HG02884 (cell line): ENCODE measurements around the gene ADSL.

Experiments
- ATAC-seq: cut with Tn5 transposase; IDR thresholded peaks from one replicate; pipeline ENCODE4 v1.9.1; 2021; ENCODE audit warnings: mild to moderate bottlenecking, moderate library complexity; ENCODE audit not compliant: unreplicated experiment

Gene ADSL

GRCh38 chr22:40403651-40404050, 57.4 kb downstream of the ADSL start:
- no peak for ATAC-seq

DNA sequence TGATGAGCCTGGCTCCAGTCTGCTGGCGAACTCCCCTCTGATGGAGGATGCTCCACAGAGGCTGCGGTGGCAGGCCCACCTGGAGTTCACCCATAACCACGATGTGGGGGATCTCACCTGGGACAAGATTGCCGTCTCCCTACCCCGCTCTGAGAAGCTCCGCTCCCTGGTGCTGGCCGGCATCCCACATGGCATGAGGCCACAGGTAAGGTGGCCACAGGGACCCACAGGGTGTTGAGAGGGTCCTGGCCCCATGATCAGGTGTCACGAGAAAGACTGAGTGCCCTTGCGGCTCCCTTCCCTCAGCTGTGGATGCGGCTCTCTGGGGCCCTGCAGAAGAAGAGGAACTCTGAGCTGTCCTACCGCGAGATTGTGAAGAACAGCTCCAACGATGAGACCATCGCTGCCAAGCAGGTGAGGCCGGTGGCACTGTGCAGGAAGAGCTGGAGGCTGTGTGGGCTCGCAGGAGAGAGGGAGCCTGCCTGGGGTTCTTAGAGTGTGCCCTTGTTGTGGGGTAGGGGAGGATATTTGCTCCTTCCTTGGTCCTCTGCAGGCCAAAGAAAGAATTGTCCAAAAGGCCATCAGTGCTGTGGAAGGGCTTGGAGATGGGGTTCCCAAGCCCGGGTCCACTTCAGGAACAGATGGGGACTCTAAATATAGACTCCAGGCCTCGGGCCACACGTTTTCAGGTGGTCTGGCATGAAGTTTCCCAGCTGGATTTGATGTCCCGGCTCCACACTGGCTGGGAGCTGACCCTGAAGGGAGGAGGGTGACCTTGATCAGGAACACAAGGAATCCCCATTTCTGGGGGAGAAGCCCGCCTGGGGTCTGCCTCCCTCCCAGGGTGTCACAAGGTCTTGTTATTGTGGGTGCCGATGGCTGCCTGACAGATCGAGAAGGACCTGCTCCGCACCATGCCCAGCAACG, 58.2 kb downstream of the ADSL start:
- no peak for ATAC-seq

DNA sequence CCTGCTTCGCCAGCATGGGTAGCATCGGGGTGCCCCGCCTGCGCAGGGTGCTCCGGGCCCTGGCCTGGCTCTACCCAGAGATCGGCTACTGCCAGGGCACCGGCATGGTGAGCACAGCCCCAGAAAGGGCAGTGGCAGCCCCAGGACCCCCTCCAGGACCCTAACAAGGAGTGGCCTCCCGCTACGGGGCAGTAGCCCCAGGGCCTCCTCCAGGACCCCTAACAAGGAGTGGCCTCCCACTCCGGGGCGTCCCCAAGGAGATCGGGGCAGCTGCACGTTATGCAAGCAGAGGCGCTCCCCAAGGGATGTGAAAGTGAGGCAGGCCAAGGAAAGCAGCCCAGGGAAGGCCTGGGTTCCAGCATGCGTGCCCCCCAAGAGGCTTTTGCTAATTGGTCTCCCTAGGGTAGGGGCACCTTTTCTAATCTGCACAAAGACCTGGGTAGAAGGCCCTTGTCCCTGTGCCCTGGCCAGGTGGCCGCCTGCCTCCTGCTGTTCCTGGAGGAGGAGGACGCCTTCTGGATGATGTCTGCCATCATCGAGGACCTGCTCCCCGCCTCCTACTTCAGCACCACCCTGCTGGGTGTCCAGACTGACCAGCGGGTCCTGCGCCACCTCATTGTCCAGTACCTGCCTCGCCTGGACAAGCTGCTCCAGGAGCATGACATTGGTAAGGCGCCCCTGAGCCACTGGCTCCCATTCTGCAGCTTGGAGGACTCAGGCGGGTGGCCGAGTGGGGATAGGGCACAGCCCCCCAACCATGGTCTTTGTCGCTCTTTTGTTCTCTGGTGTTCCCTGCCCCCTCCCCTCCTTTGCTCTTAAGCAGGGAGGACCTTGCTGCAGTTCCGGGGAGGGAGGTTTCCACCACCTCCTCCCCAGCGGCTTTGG, 59.1 kb downstream of the ADSL start:
- ATAC-seq, result no peak

DNA sequence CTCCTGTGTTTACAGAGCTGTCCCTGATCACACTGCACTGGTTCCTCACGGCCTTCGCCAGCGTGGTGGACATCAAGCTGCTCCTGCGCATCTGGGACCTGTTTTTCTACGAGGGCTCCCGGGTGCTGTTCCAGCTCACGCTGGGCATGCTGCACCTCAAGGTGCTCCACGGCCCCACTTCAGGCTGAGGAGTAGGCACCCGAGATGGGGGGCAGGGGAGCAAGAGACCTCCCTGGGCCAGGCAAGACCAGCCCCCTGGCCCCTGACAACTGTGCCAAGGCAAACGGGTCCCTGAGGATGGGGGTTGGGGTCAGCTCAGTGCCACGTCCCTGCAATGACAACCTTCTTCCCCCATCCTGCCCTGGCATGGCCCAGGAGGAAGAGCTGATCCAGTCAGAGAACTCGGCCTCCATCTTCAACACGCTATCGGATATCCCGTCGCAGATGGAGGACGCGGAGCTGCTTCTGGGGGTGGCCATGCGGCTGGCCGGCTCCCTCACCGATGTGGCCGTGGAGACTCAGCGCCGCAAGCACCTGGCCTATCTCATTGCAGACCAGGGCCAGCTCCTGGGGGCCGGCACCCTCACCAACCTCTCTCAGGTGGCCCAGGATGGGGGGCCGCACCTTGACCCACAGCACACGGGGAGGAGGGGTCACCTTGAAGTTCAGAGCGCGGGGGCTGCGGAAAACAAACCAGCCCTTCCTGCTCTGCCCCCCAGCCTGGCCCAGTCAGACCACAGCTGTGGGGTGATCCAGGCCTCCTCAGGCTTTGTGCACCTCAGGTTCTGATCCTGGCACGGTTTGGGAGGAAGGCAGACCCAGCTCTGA, 60.0 kb downstream of the ADSL start:
- no peak for ATAC-seq

DNA sequence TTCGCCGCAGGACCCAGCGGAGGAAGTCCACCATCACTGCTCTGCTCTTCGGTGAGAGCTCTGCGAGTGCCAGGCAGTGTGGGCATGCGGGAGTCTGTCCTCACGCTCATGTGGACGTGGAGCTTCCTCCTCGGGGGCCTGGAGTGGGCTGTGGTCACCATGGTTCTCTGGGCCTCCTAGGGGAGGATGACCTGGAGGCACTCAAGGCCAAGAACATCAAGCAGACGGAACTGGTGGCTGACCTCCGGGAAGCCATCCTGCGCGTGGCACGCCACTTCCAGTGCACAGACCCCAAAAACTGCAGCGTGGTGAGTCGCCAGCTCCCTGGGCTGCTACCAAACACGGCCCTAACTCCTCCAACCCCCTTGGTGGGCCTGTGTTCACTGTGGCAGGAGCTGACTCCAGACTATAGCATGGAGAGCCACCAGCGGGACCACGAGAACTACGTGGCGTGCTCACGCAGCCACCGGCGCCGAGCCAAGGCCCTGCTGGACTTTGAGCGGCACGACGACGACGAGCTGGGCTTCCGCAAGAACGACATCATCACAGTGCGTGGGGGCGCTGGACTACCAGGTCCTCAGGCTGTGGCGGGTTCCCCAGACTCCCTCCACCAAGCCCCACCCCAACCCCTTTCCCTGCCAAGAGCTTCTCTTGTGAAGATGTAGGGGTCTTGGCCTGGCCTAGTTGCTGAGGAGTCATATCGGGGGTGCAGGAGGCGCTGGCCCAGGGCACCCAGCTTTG, 60.9 kb downstream of the ADSL start:
- no peak for ATAC-seq

- no peak for ATAC-seq
Observed at GRCh38 chr22:40407831-40408717, 61.8 kb downstream of the ADSL start.

DNA sequence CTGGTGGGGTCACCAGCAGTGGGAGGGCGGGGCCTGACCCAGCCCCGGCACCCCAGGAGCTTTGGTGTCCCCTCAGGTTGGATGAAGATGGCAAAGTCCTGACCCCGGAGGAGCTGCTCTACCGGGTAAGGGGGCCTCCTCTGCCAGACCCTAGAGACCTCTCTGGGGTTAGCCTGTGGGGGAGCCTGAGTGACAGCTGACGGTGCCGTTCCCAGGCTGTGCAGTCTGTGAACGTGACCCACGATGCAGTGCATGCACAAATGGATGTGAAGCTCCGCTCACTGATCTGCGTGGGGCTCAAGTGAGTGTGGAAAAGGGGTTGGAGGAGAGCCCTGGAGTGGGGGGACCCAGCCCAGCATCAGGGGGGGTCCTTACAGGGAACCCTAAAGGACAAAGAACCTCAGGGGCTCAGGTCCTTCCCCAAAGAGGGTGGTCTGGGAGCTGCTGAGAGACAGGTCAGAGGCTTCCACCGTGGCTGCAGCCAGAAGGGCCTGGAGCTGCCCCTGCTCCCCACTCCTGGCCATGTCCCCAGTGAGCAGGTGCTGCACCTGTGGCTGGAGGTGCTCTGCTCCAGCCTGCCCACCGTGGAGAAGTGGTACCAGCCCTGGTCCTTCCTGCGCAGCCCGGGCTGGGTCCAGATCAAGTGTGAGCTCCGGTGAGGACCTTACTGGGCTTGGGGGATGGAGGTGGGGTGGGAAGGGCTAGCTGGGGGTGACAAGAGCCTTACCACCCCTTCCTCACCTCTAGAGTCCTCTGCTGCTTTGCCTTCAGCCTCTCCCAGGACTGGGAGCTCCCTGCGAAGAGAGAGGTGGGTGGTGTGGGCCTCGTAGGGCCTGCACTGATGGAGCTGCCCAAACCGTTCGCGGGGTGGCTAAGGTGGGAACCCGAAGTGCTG, 62.7 kb downstream of the ADSL start:
- no peak for ATAC-seq

DNA sequence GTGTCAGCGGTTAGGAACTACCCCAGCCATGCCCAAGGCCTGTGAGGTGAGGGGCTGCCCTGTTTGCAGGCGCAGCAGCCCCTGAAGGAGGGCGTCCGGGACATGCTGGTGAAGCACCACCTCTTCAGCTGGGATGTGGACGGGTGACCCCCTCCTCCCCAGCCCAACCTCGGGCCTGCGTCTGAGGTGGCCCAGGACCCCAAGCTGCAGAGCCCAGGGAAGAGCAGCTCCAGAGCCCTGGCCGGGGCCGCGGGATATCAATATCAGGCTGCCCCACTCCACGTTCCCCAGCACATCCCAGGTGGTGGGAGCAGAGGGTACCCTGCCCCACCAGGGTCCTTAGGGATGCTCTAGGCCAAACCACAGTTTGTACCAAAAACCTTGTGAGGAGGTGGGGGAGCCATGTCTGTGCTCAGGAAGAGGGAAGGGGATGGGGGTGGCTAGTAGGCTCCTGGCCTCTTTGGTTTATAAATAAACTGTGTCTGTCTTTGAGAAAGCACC, 63.4 kb downstream of the ADSL start:
- no peak for ATAC-seq

DNA sequence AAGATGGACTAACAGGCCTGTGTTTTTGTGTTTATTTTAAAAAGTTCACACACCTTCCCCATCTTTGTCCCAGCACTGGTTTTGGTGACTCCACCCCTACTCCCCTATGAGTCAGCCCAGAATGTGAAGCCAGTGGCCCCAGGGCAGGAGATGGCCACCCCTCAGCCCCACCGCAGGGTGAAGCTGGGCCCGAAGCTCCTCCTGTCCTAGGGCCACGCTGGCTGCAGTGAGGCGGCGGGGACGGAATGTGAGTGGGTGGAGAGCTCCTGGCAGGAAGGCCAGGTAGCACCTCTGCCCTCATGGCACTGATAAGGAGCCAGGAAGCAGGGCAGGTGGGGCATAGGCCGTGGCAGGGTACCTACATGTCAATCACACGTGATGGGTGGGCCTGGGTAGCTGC, 64.0 kb downstream of the ADSL start:
- no peak for ATAC-seq

DNA sequence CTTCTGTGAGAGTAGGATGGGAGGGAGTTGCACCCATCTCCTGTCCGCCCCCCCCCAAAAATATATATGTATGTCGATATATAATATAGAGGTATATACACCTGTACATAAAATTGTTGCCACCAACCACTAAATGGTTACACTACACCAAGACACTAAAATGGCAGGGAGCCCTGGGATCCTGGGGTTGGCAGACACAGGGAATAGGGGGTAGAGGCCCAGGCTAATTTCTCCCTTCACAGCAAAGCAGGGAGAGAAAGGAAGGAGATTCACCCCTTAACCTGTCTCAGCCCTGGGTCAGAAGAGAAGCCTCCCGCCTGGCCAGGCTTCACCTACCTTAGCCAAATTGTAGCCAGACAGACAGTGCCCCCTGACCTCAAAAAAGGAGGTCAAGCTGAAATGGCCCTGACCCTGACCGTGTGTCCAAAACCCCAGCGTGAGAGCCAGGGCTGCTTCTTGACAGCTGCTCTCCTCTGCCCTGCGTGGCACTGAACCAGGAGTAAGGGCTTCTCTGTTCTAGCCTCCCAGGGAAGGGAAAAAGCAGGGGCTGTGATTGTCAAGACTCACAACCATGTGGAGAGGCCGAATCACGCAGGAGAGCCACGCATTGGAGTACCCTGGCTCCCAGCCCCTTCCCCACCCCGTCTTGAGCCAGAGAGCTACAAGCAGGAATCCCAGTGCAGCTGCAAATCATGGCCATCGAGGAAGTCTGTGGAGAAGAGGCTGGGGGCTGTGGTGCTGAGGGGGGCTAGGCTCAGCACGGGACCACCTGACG, 64.6 kb downstream of the ADSL start:
- ATAC-seq, result no peak

DNA sequence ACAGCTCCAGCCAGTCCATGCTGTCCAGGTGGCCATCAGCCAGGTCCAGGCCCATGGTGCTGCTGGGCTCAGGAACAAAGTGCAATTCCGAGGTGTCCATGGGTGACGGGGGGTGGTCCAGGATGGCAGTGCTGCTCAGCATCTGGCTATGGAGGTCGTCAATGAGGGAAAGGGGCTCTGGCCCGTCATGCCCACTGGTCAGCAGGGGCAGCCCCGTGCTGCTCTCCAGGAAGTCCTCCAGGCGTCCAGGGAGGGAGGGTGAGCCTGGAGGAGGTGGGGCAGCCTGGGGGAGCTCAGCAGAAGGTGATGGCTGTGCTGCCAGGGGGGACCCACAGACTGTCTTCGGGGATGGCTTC, 65.2 kb downstream of the ADSL start:
- ATAC-seq, result no peak

GRCh38 chr22:40412441-40412840, 66.1 kb downstream of the ADSL start:
- no peak for ATAC-seq

GRCh38 chr22:40413873-40414272, 67.6 kb downstream of the ADSL start:
- no peak for ATAC-seq

DNA sequence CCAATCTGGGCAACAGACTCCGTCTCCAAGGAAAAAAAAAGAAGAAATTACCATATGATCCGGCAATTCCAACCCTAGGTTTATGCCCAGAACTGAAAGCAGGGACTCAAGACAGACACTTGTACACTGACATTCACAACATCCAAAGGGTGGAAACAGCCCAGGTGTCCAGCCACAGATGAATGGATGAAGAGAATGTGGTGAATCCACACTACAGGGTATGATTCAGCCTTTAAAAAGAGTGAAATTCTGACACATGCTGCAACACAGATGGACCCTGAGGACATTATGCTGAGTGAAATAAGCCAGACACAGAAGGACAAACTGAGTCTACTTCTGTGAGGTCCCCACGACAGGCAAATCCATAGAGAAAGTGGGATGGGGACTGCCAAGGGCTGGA, 68.0 kb downstream of the ADSL start:
- no peak for ATAC-seq

DNA sequence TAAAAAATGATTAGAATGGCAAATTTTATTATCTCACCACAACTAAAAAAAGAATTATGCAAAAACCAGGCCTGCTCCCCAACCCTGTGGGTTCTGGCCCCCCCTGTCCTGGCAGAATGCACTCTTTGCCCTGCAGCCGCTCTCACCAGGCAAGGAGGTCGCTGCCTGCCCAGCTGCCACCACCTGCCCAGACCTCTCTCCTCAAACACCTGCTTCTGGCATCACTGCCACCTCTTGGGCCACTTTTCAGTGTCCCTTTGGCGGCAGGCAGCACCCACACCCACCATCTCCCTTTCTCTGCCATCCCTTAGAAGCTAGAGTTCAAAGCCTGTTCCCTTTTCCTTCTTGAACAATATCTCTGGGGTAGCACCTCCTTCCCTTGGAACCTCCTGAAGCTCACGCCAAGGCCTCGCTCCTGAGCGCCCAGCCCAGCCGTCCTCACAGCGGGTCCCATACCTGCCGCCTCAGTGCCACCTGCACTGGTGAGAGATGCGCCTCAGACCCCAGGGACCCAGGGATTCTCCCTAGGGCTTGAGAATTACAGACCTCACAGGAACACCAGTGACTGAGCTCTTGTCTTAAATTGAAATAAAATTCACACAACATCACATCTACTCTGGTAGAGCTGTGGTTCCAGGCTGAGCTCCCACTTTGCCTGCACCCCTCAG, 68.7 kb downstream of the ADSL start:
- ATAC-seq, result no peak

GRCh38 chr22:40415531-40416266, 69.4 kb downstream of the ADSL start:
- no peak for ATAC-seq
